CD1c-positive myeloid dendritic cell (primary cell): ENCODE measurements around the gene TRAF1.
"Not testable (repeated sequence)": the region's sequence is repeated elsewhere in the genome, so short reads cannot be mapped to it uniquely, and the experiment has no call there.

Experiments
- DNase-seq: peaks from one replicate; pipeline ENCODE4 v3.0.0-alpha.2; 2016; ENCODE audit errors: extremely low spot score

The TRAF1 gene, protein sequence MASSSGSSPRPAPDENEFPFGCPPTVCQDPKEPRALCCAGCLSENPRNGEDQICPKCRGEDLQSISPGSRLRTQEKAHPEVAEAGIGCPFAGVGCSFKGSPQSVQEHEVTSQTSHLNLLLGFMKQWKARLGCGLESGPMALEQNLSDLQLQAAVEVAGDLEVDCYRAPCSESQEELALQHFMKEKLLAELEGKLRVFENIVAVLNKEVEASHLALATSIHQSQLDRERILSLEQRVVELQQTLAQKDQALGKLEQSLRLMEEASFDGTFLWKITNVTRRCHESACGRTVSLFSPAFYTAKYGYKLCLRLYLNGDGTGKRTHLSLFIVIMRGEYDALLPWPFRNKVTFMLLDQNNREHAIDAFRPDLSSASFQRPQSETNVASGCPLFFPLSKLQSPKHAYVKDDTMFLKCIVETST

DNA sequence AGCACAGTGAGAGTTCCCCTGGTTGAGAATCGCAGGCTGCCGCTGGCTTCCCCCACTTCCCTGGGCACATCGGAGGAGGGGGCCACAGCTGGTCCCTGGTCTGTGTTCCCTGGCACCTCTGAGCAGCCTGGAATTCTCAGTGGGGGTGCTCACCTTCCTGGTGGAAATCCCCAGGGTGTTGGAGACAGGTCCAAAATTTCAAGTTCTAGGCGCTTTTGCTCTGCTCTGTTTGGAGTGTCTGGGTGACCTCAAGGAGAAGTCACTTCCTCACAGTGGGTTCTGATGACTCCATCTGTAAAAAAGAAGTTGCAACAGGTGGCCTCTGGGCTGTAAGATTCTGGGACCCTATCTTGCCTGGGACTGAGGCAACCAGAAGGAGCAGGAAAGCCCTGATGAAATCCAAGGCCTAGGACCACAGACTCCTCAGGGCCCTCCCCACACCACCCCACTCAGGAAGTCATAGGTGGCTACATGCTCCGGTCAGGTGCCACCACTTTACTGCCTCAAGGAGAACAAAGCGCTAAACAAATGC lies at the start of gene TRAF1:
Gene TRAF1 (minus strand): TSS at position 400 of the 532 bp plus-strand sequence. CDS start 721 bp downstream, outside the sequence.
- peak; percentile 74 for DNase-seq

DNA sequence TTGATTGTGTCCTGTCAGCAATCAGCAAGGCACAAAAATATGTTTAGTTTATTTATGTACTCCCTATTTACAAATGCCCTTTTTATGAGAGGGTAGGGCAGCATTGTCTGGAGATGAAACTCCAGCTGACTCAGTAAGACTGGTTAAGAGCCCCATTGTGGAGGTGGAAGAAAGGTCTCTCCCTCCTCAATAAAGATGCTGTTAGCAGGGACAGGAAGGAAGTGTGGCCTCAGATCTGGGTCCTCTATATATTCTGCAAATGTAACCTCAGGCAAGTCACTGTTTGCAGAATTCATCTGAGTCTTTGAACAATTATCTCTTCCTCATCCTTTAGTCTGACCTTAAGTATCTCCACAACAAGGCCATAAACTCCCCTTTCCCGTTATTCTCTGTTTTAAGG lies 48.3 kb upstream of the TRAF1 start:
- DNase-seq = no peak

DNA sequence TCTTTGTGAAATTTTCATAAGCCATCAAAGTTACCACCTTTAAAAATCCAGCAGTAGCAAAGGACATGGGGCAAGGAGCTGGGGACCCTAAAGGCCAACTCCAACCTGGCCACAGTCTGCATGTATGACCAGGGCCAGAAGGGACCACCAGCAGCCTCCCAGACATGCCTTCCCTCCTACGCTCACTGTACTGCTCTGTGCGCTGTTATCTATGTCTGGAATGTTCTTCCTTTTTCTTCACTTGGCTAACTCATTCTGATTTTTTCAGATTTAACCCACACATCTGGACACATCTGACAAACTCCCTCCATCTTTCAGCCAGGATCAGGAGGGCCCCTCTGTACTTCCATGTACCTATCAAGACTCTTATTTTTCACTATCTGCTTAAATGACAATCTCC lies 47.6 kb upstream of the TRAF1 start:
- DNase-seq = no peak

DNA sequence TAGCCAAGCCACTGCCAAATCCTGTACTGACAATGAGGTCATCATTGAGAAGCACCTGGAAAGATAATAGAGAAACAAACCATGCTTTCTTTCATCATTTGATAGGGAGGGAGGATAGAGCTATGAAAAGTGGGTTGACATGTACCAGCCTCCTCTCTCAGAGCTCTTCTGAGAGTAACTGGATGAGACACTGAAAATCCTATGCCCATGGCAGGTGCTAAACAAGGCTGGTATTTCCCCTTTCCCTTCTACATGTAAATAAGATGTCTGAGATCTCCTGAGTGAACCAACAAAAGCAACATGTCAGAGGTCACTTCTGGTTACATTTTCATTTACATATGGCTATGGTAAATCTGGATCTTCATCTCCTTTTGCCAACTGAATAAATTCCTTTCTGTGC lies 45.3 kb upstream of the TRAF1 start:
- DNase-seq = no peak

DNA sequence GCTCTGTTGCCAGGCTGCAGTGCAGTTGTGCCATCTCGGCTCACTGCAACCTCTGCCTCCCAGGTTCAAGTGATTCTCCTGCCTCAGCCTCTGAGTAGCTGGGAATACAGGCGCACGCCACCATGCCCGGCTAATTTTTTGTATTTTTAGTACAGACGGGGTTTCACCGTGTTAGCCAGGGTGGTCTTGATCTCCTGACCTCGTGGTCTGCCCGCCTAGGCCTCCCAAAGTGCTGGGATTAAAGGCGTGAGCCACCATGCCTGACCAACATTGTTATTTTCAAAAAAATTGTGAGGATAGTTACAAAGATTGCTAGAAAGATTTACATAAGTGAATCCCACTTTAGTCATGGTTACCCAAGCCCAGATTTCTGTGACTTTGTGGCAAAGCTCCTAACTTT lies 44.9 kb upstream of the TRAF1 start:
- not testable (repeated sequence) for DNase-seq

DNA sequence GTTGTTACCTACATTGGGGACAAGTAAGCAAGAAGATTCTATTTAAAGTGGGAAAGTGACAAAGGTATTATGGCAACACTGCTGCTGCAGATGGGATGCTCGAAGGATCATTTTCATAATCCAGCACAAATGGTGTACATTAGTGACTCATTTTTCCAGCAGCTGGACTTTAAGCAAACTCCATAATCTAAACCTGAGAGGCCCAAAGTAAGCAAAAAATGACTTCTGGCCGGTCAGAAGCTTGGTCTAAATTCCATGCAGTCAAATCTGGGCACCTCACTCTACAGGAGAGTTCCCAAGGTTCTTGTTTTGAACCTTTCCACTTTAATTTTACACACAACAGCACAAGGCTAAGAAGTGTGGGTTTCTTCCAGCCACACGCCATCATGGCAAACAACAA lies 43.6 kb upstream of the TRAF1 start:
- DNase-seq = no peak

DNA sequence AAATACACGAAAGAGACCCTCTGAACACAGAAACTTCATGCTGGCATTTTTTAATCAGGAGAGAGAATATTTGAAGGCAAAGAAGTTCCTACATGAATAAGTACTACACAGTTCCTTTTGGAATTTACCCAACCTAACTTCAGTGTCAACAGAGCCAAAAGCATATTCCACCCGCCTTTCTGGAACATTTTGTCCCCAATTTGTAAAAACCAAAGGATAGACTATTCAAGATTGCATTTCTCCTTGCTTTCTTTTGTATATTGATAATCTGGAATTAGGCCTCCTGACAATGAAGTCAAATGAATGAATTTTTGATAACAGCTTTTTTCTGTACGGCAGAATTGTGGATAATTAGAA lies 39.4 kb upstream of the TRAF1 start:
- DNase-seq = no peak

DNA sequence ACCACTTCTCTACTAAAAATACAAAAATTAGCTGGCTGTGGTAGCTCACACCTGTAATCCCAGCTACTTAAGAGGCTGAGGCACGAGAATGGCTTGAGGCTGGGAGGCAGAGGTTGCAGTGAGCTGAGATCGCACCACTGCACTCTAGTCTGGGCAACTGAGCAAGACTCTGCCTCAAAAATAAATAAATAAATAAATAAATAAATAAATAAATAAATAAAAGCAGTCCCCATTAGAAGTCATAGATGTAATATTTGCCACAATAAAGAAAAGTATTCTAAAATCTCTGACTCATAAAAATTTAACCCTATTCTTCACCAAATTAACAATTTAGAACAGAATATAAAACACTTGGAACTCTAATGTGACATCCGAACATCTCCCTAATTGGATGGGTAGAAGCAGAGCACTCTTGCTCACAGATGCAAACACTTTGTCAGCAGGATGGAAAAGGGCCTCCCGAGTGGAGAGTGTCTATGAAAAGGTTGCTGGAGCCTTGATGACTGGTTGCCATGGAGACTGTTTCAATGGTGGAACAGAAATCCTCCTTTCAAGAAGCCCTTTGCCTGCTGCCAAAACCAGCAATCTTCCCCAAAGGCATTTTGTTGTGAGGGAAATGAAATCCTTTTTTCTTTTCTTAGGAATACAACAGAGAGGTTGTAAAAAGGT lies 38.9 kb upstream of the TRAF1 start:
- DNase-seq = no peak

DNA sequence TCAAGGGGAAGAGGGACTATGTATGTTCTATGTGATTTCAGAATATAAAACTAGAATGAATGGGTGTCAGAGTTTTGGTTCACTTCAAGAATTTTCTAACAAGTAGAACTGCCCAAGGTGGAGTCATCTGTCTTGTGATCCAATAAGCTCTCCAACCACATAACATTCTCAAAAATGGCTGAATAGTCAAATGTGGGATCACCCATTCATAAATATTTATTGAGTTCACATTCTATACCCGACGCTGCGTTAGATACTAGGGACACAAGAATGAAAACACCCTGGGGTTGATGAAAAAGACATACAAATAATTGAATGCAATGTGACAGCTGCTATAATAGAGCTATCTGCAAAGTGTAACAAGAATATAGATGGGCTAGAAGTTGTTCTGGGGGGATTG lies 35.3 kb upstream of the TRAF1 start:
- DNase-seq = no peak

DNA sequence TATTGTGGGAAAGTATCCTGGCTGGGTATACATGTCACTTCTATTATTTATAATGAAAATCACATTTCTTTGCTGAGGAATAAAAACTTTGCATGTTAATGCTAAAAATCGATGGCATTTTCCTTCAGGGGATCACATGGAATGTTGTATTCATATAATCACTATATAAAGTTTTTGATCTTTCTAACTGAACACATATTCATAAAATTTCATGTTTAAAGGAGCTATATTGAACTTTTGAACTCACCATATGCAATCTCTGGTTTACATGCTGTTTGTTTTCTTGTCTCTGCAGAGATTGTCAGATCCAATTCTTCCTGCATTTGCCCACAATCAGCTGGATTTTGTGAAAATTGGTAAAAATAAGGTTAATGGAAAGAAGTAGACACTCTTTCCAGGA lies 33.4 kb upstream of the TRAF1 start:
- DNase-seq = no peak

DNA sequence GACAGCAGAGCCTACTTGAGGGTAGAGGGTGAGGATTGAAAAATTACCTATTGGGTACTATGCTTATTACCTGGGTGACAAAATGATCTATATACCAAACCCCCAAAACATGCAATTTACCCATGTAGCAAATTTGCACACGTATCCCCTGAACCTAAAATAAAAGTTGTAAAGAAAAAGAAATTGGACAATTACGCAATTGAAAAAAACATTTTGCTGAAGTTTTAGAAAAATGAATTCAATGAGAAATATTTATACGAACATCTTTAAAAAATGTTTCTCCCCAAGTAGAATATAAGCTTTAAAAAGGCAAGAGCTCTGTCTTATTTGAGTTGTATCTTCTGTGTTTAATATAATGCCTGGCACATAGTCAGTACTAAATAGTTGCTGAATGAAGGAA lies 30.3 kb upstream of the TRAF1 start:
- DNase-seq = no peak

DNA sequence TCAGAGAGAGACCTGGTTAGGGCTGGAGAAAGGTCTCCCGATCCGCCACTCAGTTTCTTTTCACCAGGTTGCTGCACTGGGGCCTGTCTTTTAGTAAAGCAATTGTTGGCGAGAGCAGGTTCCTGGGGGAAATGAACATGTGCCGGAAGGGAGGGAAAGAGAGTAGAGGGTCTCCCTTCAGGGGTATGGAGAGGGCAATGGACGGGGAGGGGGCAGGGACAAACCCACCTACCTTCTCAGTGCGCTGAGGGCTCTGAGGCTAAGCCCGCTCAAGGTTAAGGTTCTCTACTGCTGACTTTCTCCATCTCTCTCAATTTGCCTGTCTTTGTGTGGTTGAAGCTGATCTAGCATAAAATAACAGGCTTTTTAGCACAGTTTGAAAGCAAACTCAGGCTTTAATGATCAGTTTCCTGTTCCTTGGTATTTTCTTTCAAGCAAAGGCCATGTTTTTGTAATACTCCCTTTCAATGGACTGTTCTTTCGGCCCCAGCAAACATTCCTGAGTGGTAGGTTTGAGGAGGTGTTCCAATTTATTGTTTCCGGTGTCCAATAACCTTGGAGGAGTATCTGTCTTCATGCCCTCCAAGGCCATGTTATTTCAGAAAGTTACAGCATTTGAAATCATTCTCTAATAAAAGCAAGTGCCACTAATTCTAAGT lies 25.5 kb upstream of the TRAF1 start:
- DNase-seq = no peak

DNA sequence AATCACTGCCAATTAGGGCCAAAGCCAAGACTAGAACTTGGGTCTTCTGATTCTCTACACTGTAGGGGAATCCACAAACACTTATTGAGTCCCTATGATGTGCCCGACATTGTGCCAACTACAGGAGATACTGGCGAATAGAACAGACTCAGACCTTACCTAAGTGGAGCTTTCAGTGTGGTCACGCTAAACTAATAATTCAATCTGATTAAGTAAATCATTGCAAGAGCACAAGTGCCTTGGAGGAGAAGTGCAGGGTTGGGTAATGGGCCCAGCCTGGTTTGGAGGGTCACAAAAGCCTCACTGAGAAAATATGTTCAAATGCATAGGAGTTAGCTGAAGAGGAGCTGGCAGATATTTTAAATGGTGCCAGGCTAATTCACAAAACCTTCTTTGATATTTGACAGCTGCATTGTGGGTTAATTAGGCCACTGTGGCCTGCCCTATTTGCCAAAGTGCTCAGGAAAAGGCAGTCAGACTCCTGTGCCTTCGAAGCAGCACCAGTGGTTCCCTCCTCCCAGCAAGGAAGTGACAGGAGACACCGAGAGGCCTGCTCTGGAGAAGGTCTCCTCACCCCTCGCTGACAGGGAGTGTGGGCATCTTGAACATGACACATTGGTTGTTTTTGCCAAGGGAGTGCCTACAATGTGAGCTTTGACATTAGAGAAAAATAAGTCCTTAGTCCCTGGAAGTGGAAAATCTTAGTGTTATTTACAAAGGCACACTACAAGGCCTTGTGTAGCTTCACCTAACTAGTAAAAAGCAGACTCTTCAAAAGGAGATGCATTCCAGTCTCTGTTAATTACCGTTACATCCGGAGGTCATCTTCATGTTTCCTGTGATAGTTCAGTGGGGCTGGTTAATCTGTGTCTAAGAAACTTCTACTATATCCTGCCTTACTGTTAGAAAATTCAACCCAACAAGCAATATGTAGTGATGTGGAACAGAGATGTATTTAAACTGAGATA lies 24.1 kb upstream of the TRAF1 start:
- no peak for DNase-seq

DNA sequence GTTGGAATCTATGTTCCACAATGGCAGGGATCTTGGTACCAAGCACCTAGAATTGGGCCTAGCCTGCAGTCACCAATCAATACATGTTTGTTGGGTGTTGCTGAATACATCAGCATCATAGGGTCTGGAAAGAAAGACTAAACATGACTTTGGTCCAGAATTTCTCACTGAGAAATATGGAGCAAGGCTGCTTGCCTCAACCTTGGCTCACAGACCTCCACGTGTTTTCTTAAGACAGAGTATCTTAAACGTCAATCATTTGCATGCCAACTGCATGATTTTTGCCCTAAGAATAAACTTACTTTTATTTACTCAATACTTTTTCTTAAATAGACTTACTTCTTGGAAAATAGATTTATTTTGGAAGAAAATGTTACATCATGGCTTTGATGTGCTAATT lies 22.7 kb upstream of the TRAF1 start:
- no peak for DNase-seq

DNA sequence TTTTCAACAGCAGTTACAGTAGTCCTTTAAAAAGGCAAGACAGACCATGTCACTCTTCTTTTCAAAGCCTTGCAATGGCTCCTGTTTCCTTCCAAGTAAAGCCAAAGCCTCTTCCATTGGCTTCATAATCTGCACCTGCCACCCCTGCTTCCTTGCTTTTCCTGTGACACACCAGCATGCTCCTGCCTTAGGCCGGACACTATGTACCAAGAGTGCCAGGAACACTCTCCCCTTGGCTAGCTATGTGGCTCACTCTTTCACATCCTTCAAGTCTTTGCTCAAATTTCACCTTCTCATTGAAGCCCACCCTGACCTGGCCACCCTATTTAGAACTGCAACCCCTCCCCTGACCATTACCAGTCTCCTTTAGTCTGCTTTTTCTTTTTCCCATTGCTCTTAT lies 22.2 kb upstream of the TRAF1 start:
- DNase-seq = no peak

DNA sequence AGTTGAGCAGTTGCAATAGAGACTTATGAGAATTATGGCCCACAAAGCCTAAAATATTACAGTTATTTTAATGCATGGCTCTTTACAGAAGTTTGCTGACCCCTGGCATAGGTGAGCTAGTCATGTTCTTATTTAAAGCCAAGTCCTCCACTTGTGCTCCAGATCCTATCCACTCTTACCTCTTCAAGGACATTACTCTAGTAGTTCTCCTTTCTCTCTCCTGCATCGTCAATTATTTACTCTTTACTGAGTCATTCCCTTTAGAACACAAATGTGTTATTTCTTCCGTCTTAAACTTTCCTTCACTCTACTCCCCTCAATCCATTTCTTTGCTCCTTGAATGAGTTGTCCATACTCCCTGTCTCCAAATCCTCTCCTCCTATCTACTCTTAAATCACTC lies 20.6 kb upstream of the TRAF1 start:
- no peak for DNase-seq

DNA sequence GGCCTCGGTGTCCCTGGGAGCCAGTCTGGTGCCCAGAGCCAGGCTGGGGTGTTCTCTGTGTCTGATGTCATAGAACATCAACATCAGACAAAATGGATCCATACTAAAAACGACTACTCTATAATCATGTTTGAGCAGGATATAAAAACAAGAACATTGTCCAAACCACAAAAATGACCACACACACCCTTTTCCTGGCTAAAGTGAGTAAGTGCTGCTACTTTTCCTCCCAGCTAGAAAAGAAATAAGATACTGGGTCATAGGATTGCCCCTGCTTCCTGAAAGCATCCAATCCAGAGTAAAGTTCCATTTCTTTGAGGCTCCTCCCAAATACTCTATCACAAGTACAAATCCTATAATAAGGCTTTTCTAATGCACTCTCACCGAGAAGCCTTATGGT lies 19.7 kb upstream of the TRAF1 start:
- no peak for DNase-seq

DNA sequence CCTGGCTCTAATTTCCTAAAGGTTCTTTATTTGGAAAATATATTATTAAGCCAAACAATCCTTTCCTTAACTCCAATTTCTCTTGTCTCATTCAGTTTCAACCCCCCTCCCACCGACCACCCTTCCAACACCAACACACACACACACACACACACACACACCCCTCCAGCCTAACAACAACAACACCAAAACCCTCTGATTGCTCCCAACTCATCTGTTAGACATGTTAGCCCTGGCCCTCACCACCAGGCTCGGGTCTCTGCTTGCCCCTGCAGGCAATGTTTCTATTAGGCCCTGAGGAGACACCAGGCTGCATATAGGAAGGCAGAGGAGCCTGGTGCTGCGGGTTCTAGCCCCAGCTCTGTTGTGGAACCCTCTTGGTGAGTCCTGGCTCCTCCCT lies 18.4 kb upstream of the TRAF1 start:
- no peak for DNase-seq

DNA sequence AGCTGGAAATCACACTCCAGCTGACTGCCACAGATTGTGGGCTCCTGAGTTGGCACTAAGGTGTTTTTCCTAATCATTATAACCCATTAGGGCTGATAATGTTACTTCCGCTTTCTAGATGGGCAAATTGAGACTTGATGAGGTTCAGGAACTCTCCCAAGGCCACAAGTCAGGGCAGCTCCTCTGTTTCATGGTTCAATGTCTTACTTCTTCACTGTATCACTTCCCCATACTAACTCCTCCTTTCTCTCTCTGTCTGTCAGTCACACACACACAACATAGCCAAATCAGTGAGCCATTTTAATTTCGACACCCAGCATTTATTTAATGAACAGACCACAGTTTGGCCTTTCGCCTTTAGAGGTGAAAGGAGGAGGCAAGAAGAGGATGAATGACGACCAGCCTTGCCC lies 17.8 kb upstream of the TRAF1 start:
- DNase-seq = peak; percentile 64

DNA sequence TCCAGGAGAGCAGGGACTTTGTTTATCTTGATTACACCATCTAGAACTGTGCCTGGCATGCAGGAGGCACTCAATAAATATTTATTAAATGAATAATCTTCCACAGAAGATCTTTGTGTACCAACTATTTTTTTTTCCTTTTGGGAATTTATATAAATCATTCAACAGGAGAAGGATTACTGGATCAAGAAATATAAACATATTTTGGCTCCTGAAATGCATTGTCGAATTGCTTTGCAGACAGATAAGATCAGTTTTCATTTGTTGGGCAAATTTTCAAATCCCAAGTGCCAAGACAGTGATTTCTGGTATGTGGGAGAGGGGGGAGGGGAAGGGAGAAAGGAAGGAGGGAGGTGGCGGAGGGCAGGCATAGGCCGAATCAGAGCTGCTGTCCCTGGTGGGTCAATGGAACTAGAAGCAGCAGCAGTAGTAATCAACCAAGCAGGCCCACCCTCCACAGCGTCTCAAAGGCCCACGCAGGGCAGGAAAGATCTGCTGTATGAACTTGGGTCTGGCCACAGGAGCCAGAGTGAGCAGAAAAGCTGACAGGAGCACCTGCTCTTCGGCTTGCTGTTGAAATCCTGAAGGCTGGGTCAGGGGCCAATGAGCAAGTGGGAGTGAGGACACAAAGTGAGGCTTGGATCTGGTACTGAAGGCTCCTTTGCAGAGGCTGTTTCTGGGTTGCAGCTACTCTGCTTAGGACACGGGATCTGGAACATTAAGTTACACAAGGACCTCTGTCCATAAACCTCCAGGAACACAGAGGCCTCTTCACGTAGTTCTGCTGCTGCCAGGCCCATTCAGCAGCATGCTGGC lies 15.8 kb upstream of the TRAF1 start:
- no peak for DNase-seq
